ENCODE data around the gene ARHGAP10. TPM values are rescaled to one million over a fixed set of nuclear protein-coding genes. Genes with fewer than 3 reads are reported as not detected.

ARHGAP10 gene
- total and polyA plus RNA-seq, 10 of the 15 experiments (the other 5 are each of a cell fraction or from before 2014, with no cell fraction given): 1.3 to 25.8 (median 17.2) TPM

DNA sequence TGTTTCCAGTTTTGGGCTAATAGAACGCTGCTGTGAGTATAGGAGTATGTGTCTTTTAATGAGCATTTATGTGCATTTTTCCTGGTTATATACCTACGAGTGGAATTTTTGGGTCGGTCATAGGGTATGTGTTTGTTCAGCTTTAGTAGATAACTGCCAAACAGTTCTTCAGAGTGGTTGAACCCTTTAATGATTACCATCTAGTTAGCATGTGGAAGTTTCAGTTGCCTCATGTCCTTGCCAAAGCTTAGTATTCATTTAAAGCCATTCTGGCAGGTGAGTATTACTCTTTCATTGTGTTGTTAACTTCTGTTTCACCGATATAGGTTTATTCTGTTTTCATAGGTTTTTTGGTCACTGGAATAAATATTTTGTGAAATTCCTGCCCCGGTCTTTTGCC is 229.1 kb downstream of the ARHGAP10 start (continued):
- TF ChIP-seq CHD1 (IDR thresholded peaks at IDR 0.05; ENCODE audit: low read depth, low read length) (no peak), PAX5 (IDR thresholded peaks at IDR 0.05; ENCODE audit: borderline replicate concordance, low read depth, low read length) (no peak), RB1 (IDR thresholded peaks at IDR 0.05; ENCODE audit: borderline replicate concordance) (no peak), SUZ12 (IDR thresholded peaks at IDR 0.05; ENCODE audit: unreplicated experiment) (no peak)
- TF ChIP-seq, protein P1, sequence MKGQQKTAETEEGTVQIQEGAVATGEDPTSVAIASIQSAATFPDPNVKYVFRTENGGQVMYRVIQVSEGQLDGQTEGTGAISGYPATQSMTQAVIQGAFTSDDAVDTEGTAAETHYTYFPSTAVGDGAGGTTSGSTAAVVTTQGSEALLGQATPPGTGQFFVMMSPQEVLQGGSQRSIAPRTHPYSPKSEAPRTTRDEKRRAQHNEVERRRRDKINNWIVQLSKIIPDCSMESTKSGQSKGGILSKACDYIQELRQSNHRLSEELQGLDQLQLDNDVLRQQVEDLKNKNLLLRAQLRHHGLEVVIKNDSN (IDR thresholded peaks at IDR 0.05; ENCODE audit: borderline replicate concordance, extremely low read length, insufficient read depth, low read depth, low read length): no peak

- DNase-seq (ENCODE audit: low read depth, low spot score): no peak
- Histone ChIP-seq H3K9me3 (replicated peaks; ENCODE audit: control insufficient read depth, insufficient read depth, low read length) (no peaks in the 10 kb centered on the region), H3K9ac (ENCODE audit: control insufficient read depth, insufficient read depth, low read length) (no peak overlapping the region), H3K27ac (ENCODE audit: control insufficient read depth, insufficient read depth) (no peak overlapping the region), H2AFZ (ENCODE audit: control insufficient read depth, low read depth, low read length) (no peak overlapping the region), H3K4me2 (ENCODE audit: control insufficient read depth, insufficient read depth) (no peak overlapping the region), H3K36me3 (ENCODE audit: control insufficient read depth in 2 of 2, insufficient read depth in 2 of 2, low read length in 1 of 2) (peaks cover 0 to 26% of the 10 kb centered on the region in 2 experiments; a peak in 3 of 4 replicates), H3K4me1 (ENCODE audit: control insufficient read depth, insufficient read depth, low read length) (no peaks in the 10 kb centered on the region), H3K4me3 (no peak overlapping the region), H3K79me2 (ENCODE audit: control insufficient read depth, insufficient read depth, low read length) (no peaks in the 10 kb centered on the region), H3K27me3 (replicated peaks in 1 of 2; ENCODE audit: control insufficient read depth in 2 of 2, insufficient read depth in 2 of 2, low read length in 1 of 2) (no peaks in the 10 kb centered on the region), H4K20me1 (ENCODE audit: control insufficient read depth, insufficient read depth) (no peaks in the 10 kb centered on the region)
- in situ Hi-C loops (cut with MboI) (no loop called here), intact Hi-C loops (cut with micrococcal nuclease; ENCODE audit: unreplicated experiment) (no loop called here)
- ATAC-seq: no peak
- ChIA-PET RAD21 (ENCODE audit: unreplicated experiment) (no interaction called here), CTCF (no interaction called here), SMC1A (ENCODE audit: uncharacterized antibody, unreplicated experiment) (no interaction called here), POLR2A (no interaction called here)
- no TSS peak for BruUV-seq (replicated peaks)
- 78% methylated on average over 10 of the region's 10 CpGs for WGBS (ENCODE audit: insufficient coverage, insufficient replicate concordance, low lambda C conversion rate, missing lambda C conversion rate)
- FAIRE-seq: no peak
- no peak for TF ChIP-seq TCF3 (IDR thresholded peaks at IDR 0.05; ENCODE audit: borderline replicate concordance, insufficient read depth, low read depth, low read length)
- TF ChIP-seq ELK1 (IDR thresholded peaks at IDR 0.05; ENCODE audit: low read depth, low read length): no peak
- TF ChIP-seq, protein P2, sequence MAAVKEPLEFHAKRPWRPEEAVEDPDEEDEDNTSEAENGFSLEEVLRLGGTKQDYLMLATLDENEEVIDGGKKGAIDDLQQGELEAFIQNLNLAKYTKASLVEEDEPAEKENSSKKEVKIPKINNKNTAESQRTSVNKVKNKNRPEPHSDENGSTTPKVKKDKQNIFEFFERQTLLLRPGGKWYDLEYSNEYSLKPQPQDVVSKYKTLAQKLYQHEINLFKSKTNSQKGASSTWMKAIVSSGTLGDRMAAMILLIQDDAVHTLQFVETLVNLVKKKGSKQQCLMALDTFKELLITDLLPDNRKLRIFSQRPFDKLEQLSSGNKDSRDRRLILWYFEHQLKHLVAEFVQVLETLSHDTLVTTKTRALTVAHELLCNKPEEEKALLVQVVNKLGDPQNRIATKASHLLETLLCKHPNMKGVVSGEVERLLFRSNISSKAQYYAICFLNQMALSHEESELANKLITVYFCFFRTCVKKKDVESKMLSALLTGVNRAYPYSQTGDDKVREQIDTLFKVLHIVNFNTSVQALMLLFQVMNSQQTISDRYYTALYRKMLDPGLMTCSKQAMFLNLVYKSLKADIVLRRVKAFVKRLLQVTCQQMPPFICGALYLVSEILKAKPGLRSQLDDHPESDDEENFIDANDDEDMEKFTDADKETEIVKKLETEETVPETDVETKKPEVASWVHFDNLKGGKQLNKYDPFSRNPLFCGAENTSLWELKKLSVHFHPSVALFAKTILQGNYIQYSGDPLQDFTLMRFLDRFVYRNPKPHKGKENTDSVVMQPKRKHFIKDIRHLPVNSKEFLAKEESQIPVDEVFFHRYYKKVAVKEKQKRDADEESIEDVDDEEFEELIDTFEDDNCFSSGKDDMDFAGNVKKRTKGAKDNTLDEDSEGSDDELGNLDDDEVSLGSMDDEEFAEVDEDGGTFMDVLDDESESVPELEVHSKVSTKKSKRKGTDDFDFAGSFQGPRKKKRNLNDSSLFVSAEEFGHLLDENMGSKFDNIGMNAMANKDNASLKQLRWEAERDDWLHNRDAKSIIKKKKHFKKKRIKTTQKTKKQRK (IDR thresholded peaks at IDR 0.05; ENCODE audit: low read depth, low read length): no peak
- TF ChIP-seq NR2C2 (IDR thresholded peaks at IDR 0.05; ENCODE audit: borderline replicate concordance, control insufficient read depth, insufficient read length, low read depth): no peak
- TF ChIP-seq E2F4 (IDR thresholded peaks at IDR 0.05; ENCODE audit: low read depth, low read length): no peak
- no peak for TF ChIP-seq HDAC2 (IDR thresholded peaks at IDR 0.05)
- TF ChIP-seq RBBP5 (conservative IDR thresholded peaks at IDR 0.05): no peak
- no peak for TF ChIP-seq FOS (IDR thresholded peaks at IDR 0.05; ENCODE audit: borderline replicate concordance, extremely low read depth, insufficient read length)
- TF ChIP-seq, protein P1 (IDR thresholded peaks at IDR 0.05; ENCODE audit: borderline replicate concordance, extremely low read length, insufficient read depth, low read depth, low read length): no peak
These were observed 232.0 kb downstream of the ARHGAP10 start for GRCh38 chr4:147963839-147964238.

All from GM12878 (cell line).